ENCODE data around the gene RBMS1.

Gene RBMS1, protein sequence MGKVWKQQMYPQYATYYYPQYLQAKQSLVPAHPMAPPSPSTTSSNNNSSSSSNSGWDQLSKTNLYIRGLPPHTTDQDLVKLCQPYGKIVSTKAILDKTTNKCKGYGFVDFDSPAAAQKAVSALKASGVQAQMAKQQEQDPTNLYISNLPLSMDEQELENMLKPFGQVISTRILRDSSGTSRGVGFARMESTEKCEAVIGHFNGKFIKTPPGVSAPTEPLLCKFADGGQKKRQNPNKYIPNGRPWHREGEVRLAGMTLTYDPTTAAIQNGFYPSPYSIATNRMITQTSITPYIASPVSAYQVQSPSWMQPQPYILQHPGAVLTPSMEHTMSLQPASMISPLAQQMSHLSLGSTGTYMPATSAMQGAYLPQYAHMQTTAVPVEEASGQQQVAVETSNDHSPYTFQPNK

DNA sequence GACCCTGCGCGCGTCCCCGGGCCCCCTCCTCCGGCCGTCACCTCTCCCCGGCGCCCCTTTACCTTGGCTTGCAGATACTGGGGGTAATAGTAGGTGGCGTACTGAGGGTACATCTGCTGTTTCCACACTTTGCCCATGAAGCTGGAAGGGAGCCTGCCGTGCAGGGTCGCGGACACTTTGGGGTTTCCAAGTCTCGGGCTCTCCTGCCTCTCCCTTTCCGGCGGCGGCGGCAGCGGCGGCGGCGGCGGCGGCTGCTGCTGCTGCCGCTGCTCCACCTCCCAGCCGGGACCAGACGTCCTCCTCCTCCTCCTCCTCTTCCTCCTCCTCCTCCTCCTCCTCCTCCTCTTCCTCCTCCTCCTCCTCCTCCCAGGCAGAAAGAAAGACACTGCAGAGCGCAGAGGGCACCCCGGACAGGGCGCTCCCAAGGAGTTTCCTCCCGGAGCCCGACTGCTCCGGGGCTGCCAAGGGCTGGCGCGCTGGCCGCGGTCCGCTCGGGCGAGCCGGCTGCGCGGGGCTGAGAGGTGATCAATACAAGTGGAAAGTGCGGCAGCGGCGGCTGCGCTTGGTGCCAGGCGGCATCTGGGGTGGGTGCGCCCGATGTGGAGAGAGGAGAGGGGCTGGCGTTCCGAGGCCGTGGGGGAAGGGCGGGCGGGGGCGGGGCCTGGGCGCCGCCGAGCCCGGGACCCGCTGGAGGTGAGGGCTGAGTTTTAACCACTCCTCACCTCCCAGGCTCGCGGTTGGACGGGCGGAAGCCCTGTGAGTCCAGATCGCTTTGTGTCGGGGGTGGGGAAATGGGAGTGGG is at the start of gene RBMS1:
RBMS1 (minus strand) TSS at position 581 of the 802 bp plus-strand sequence; CDS start at position 137, 444 bp downstream.
- DNase-seq (ENCODE audit: low read depth in 2 of 2) = peak; percentile 34 to 42

DNA sequence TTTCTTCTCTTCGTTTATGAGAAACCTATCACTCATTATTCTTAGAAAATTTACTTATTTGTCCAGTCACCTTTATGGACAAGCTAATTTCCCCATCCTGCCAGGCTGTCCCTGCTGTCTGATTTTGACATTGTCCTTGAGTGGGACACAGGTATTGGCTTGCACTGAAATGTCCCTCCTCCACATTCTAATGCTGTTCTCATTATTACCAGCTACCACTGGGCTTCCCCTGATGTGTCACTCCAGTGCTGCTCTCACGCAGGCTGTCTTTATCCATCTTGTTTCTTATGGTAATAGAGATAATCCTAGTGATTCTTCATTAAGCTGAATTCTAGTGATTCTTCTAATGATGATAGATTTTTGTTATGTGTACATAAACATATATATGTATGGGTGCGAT is 48.1 kb upstream of the RBMS1 start:
- DNase-seq (ENCODE audit: low read depth in 2 of 2) = no peak

DNA sequence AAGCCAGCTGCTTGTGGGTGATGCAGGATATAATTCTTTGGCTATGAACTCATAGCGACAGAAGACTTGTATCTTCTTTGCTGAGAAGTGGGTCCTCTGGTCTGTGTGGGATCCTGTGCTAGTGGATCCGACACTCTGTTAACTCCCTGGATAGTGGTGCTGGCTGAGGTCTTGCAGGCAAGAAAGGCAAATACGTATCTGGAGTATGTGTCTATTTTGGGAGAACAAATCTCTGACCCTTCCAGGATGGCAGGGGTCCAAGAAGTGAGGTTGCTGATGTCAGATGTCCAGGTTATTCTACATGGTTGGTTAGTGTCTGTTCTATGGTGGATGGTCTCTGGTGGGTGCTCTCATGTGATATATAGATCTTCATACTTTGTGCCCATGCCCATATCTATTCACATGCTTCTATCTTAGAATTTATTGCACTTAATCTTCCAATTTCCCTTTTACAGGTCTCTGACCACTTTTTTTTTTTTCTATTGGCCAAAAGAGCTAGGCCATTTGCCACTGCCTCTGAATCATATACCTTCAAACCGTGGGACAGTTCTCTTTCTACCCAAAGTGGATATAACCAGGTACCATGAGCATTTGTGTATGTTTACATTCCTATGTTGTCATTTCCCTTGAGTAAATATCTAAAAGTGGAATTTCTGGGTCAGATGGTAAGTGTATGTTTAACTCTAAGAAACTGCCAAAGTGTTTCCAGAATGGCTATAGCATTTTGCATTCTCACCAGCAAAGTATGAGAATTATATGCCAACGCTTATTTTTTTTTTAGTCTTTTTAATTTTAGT is 45.1 kb upstream of the RBMS1 start:
- no peak for DNase-seq (ENCODE audit: low read depth in 2 of 2)

DNA sequence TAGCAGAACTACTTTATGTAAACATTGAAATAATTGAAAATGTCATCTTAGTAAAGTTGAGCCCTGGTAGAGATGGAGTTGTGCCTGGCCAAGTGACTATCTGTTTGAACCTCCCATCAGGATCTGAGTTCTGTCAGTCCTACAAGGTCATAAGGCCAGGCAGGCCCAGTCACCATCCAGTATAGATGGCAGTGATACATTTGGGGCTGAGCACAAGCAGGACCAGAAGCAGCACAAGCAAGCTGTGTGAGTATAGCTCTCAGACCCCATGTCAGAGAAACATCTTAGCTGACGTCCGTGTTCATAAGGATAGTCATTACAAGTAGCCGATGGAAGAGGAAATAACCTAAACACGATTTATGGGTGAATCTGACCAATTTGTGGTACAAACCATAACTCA is 44.5 kb upstream of the RBMS1 start:
- no peak for DNase-seq (ENCODE audit: low read depth in 2 of 2)

DNA sequence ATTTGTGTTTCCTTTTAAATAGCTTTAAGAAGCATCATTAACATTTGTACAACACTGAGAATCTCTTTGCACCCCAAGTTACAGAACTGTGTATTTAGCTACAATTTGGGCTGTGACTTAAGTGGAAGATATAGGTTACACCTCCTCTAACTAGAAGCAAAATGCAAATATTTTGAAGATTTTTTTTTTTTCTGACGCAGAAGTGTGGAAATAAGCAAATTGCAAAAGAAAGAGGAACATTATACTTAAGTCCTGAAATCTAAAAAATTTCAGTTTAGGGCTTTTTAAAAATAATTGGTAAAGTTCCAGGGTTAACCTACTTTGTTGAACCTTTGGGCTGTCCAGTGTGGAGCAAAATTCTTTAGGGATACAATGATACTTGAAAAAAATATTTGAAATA is 41.4 kb upstream of the RBMS1 start:
- no peak for DNase-seq (ENCODE audit: low read depth in 2 of 2)

DNA sequence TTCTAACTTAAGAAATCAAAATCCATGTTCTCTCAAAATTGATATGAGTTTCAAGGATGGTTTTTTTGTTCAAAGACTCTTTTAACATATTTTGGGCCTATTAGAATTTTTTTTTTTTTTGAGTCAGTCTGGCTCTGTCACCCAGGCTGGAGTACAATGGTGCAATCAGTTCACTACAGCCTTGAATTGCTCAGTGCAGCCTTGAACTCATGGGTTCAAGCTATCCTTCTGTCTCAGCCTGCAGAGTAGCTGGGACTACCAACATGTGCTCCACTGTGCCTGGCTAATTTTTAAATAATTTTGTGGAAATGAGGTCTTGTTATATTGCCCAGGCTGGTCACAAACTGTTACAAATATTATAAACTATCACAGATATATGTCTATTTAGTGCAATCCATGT is 40.6 kb upstream of the RBMS1 start:
- DNase-seq (ENCODE audit: low read depth in 2 of 2) = no peak

DNA sequence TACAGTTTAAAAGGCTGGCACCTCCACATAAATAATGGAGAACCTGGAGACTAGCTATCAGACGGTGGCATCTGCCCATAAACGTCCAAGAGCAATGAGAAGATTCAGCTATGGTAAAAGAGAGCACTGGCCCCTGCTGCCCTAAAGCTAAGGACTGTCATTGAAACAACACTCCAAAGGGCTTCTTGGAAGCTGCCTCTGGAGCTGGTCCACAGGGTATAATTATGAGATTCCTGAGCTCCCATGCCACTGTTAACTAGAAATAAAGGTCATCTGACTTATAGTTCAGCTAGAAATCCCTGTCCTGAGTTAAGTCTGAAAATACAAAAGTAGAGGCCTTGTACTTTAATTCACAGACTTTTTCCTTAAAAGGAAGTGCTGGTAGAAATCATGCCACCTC is 39.9 kb upstream of the RBMS1 start:
- DNase-seq (ENCODE audit: low read depth in 2 of 2) = no peak

DNA sequence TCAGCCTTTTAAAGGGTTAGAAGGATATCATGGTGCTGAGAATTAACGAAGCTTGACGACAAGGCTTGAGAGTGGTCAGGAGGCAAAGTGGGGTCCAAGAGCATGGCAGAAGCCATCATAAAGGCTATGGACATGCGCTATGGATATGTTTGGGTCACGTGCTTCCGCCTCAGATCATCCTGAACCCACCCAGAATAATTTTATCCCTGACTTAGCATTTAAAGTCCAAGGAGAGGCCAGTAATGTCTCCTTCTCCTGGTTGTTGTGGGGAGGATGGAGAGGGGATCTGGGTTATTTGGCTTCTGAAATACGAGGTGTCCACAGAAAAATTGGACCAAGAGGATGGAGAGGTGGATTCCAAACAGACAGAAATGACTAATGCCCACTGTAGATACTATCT is 38.8 kb upstream of the RBMS1 start:
- no peak for DNase-seq (ENCODE audit: low read depth in 2 of 2)

DNA sequence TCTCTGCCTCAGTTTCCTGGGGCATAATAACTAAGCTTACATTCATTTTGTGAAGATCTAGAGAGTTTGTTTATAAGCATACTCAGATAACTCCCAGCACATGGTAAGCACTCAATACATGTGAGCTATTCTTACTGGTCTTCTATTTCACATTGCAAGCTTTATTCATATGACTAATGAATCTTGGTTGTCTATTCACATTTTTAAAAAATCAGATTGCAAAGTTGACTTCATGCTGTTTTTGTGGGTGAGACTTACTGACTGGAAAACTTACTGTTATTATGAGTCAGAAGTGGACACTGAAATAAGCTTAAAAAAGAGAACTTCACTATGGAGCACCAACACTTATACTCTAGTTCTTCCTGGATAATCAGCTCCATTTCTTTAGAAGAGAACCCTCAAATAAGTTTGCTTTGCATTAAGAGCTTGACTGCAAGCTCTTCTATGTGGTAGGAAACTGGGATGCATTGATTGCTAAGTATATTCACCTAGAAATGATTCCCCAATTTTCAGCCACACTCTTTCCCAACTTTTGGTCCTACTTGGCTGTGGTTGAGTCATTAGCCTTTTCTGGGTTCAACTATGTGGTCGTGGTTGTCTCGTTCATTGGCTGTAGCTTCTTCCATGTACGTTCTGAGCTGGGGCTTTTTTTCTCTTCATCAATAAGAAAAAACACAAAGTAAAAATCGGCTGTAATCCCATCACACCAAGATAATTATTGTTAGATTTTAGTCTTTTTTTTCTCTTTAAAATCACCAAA is 29.5 kb upstream of the RBMS1 start:
- DNase-seq (ENCODE audit: low read depth in 2 of 2) = no peak

DNA sequence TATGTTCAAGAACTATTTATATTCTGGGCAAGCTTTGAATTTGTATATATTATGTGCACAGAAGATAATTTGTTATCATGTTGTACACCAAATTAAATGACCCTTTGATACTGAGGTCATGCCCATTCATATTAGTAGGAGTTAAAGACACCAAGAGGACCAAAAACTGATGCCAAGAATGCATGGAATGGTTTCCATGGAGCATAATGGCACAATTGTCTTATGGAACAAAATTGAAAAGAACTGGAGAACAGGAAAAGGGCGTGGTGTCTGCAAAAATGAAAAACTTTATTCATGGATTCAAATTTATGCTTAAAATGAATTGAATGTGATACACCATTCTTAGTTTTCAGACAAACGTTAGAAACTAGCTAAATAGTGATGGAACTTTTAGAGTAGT is 24.1 kb upstream of the RBMS1 start:
- no peak for DNase-seq (ENCODE audit: low read depth in 2 of 2)

DNA sequence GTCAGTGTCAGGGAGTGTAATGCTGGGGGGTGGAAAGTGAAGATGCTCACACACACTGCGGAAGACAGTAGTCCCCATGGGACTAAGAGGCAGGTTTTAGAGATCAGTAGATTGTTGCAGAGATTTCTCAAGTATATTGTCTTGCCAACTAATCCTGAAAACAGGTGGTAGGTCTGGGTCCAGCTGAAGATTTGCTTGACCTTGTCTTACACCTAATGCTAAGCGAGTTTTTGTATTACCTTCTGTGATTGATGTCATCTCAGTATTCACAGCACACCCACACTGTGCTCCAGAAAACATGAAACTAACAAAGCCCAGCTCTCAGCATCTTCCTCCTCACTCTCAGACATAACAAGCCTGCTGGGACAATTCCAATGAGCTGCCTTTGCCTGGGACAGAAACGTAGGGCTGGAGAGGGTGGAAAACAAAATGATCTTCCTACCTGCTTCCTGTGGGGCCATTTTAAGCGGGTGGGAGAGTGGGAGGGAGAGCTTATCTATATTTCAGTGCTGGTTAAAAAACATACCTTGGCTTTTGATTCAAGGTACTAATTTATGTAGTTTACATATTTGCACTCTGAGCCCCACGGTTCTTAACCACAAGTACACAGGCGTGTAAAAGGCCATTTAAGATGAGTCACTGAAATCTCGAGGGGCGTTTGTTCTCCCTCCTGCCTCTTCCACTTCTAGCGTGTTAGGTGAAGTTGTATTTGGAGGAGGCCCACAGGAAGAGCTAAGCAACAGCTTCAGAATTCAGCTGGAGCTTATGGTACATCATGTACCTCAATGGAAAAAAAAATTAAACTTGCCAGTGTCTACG is 23.1 kb upstream of the RBMS1 start:
- DNase-seq (ENCODE audit: low read depth in 2 of 2) = no peak

DNA sequence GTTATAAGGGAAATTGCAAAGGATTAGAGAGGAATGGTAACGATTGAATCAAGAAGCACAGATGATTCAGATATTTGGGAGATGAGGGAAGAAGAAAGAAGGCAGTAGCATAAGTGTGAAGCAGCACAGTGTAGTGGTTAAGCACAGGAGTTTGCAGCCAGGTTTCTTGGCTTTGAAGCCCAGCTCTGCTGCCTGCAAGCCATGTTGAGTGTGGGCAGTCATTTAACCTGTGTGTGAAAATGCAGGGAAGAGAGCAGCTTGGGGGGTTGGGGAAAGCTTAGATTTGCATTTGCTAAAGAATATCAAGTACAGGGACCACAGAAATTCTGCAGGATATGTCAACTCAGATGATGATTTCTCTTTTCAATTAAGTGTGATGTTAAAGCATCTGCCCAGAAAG is 21.5 kb upstream of the RBMS1 start:
- DNase-seq (ENCODE audit: low read depth in 2 of 2) = no peak

DNA sequence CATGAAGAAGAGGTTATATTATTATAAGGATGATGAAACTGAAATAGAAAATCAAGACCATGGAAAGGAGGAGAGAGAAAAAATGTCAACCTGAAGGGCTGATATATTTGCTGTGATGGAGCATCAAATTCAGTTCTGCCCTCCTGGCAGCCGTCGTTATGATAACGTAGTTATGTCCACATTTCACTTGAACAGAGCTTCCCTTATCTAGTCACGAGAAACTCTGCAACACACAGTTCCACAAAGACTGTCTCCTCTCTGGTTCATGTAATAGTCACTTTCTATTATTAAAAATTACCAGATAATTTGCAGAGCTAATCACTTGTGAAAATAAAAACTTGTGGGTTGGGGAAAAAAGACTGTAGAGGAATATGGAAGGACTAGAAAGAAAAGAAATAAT is 19.5 kb upstream of the RBMS1 start:
- no peak for DNase-seq (ENCODE audit: low read depth in 2 of 2)

DNA sequence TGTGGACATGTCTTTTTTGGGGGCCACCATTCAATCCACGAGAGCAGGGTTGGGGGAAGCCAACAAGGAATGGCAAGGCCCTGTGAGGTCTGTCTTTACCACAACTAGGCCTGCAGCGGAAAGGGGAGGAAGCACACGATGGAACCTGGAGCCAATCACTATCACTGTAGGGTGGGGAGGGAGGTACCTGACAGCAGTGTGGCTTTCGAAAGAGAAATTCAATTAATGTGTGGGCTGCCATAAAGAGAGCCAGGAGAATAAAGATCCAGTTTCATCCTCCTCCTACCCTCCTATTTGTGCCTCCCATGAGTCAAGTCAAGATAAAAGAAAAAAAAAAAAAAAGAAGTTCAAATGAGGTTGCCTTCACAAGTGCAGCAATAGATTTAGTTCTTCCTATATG is 18.9 kb upstream of the RBMS1 start:
- DNase-seq (ENCODE audit: low read depth in 2 of 2) = no peak

DNA sequence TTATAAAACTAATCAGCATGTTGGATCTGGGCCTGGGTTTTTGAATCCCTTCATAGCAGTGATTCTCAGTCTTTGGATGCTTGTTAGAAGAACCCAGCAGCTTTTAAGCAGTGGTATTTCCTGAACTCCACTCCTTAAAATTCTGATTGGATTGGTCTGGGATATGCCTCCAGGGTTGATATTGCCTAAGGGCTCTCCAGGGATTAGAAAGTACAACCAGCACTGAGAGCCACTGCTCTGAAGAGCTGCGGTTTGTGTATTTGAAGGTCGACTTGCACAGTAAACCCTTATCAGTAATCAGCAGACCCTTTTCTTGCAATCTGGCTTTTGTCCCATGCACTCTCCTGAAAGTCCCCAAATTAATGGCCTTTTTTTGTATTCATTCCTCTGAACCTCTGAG is 17.0 kb upstream of the RBMS1 start:
- no peak for DNase-seq (ENCODE audit: low read depth in 2 of 2)

DNA sequence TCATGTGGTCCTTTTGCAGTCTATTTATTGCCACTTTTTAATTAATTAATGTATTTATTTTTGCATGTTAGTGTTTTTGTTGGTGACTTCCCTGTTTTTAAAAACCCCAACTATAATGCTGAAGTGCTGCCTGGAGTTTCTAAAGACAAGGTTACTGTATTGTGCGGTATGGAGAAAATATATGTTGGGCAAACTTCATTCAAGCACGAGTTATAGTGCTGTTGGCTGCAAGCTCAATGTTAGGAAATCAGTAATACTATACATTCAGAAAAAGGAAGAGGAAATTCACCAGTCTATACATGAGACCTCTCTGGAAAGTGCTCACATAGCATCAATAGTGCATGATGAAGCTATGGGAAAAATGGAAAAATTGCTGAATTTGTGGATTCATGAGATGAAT is 15.4 kb upstream of the RBMS1 start:
- no peak for DNase-seq (ENCODE audit: low read depth in 2 of 2)

DNA sequence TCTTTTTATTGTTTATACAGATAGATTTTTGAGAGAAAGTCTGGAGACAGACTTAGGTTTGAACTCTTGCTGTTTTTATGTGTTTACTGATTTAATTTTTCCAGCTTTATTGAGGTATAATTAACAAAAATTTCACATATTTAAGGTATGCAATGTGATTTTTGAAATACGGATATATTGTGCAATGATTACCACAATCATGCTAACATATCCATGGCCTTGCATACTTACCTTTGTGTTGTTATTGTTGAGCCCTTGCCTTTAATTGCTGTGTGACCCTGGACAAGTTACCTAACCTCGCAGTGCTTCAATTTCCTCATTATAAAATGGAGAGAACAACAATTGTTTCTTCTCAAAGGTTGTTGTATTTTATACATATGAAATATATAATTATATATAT is 13.9 kb upstream of the RBMS1 start:
- DNase-seq (ENCODE audit: low read depth in 2 of 2) = no peak

DNA sequence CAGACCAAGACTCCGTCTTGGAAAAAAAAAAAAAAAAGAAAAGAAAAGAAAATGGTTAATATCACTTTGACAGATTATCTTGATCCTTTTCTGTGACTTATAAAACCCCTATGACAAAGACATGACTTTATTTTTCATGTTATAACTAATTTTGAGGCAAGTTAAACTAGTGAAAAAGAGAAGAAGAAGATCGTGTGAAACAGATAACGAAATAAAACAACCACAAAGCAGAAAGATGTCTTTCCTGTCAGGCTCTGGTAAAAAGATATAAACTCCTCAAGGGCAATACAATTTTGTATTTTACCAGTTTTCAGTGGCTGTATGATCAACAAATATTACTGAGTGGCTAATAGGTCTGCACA is 13.4 kb upstream of the RBMS1 start:
- no peak for DNase-seq (ENCODE audit: low read depth in 2 of 2)

DNA sequence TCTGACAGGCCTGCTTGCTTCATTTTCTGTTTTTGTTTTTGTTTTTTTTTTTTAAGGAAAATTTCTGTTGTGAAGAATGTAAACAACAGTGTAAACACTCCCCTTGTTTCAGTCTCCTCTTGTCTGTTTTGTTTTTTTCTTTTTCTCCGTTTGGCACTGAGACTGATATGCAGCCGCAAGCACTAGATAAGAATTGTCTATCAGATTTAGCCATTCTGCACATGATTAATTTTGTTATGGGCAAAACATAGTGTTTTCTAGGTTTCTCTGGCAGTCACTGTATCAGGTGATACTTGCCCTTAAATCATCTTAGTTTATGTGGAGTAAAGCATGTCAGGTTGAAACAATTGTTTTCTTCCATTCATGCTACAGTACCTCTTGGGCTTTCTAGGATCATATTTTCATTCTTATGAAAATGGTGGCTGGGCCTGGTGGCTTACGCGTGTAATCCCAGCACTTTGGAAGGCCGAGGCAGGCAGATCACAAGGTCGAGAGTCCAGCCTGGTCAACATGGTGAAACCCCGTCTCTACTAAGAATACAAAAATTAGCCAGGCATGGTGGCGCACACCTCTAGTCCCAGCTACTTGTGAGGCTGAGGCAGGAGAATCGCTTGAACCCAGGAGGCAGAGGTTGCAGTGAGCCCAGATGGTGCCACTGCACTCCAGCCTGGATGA is 12.9 kb upstream of the RBMS1 start:
- no peak for DNase-seq (ENCODE audit: low read depth in 2 of 2)

DNA sequence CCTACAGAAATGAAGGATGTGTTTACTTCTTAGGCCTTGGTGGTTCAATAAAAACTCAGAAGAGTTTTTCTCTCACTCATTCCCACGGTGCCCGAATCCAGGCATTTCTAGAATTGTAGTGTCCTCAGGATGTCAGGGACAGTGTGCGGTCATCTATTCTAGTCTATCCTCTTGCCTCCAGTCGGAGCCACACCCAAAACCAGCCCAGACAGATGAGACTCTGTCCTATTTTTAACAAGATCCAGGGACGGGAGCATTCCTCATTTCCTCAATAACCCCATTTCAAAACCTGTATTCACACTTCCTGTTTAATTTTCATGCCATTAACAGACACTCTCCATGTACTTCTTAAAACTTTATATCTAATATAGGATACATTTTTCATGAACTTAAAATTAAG is 11.6 kb upstream of the RBMS1 start:
- DNase-seq (ENCODE audit: low read depth in 2 of 2) = no peak
